Ovary (tissue), 9 donors: ENCODE data around the gene KLHL22. TPM values are rescaled to one million over a fixed set of nuclear protein-coding genes. Genes with fewer than 3 reads are reported as not detected.
A peak's percentile ranks its signal among the peaks of the same experiment; 100 is the strongest.
"Not testable (repeated sequence)": the region's sequence is repeated elsewhere in the genome, so short reads cannot be mapped to it uniquely, and the experiment has no call there.

ENCODE experiments used
- DNase-seq, 5 donors: peaks; one replicate each; pipeline ENCODE4 v3.0.0-alpha.2; 2019 to 2020
- H3K27ac ChIP-seq, 2 donors: fragments of 200-600 bp; one replicate each; pipeline versions ENCODE4 v1.5.1 to v1.8.0; 2019 to 2022
- H3K27me3 ChIP-seq: fragments of 200-600 bp; one replicate; pipeline ENCODE4 v1.8.0; 2022
- H3K36me3 ChIP-seq: fragments of 200-600 bp; sonication (generic); one replicate; pipeline ENCODE4 v1.5.1; 2019
- H3K4me1 ChIP-seq: one replicate; pipeline ENCODE4 v1.8.1; 2013; ENCODE audit warnings: mild to moderate bottlenecking, moderate library complexity; ENCODE audit not compliant: insufficient read depth
- H3K4me3 ChIP-seq: fragments of 200-600 bp; sonication (generic); one replicate; pipeline ENCODE4 v1.5.1; 2017
- H3K9me3 ChIP-seq, 2 donors: fragments of 200-600 bp in 1 of 2; sonication (generic) in 1 of 2; one replicate each; pipeline versions ENCODE4 v1.5.1 to v1.8.1; 2013 to 2019; ENCODE audit warnings: mild to moderate bottlenecking in 1 of 2, moderate library complexity in 1 of 2
- CTCF ChIP-seq, 3 donors: fragments of 450-650 bp in 2 of 3; fragments of 200-600 bp in 1 of 3; IDR thresholded peaks; one replicate each; pipeline versions ENCODE4 v1.5.1 to v1.8.0; 2016 to 2022; ENCODE audit warnings: antibody characterized with exemption in 3 of 3, mild to moderate bottlenecking in 1 of 3
- EP300 ChIP-seq: sonication (generic); formaldehyde crosslinking; IDR thresholded peaks from one replicate; pipeline ENCODE4 v1.6.1; 2017; ENCODE audit warnings: antibody characterized with exemption
- POLR2A ChIP-seq: fragments of 450-650 bp; IDR thresholded peaks from one replicate; pipeline ENCODE4 v1.6.1; 2017; ENCODE audit warnings: antibody characterized with exemption, mild to moderate bottlenecking, moderate library complexity
- WGBS, 3 donors: extraction: QIAGEN DNeasy Blood & Tissue Kit in 1 of 3; methylation state at CpG; one replicate each; pipeline versions ENCODE4 v1.1.5 to v1.1.7; 2013 to 2017; 5-methylcytosine and 5-hydroxymethylcytosine counted together
- intact Hi-C, 4 donors: fragments of 100-400 bp; cut with DNase I; formaldehyde crosslinking; loops; one replicate each; pipeline versions ENCODE4 v1.11.0 to v1.15.1; 2022 to 2023
- polyA plus RNA-seq, 2 donors: library from polyadenylated mRNA; stranded (reverse); fragments of 200-250 nt in 1 of 2; fragments of 350-450 nt in 1 of 2; fragmentation: Illumina TruSeq in 1 of 2; extraction: RNeasy Lipid Tissue Mini Kit (QIAGEN cat#74804) in 1 of 2; gene quantifications; one replicate each; pipeline ENCODE4 v1.2.3, GENCODE V29; 2013 to 2014
- total RNA-seq, 7 donors: library from RNA; depleted of rRNA in 2 of 7; stranded (reverse); fragments of >200 nt in 2 of 7; fragmentation: NEBNext Ultra II Directional in 3 of 7; extraction: Animal tissue kit (Norgen Biotek cat#: 25700) in 3 of 7; gene quantifications; one replicate each; pipeline versions ENCODE4 v1.1.0 to v1.2.4, GENCODE V29; 2016 to 2023
- donor health status: DM: no; HTN: no; CAD: no; lungs with moderate emphysema.
- donor health status: DM: no; HTN: no; CAD: no.
- donor health status: Bipolar disorder and iron deficiency.
- donor health status: DM: yes; HTN: yes; CAD: no.
- donor health status: DM: no; HTN: no; CAD: no.
- donor health status: DM: yes; HTN: yes; CAD: no.

The KLHL22 gene
- total and polyA plus RNA-seq, 9 donors: 24.6 to 42.9 (median 28.7) TPM

DNA sequence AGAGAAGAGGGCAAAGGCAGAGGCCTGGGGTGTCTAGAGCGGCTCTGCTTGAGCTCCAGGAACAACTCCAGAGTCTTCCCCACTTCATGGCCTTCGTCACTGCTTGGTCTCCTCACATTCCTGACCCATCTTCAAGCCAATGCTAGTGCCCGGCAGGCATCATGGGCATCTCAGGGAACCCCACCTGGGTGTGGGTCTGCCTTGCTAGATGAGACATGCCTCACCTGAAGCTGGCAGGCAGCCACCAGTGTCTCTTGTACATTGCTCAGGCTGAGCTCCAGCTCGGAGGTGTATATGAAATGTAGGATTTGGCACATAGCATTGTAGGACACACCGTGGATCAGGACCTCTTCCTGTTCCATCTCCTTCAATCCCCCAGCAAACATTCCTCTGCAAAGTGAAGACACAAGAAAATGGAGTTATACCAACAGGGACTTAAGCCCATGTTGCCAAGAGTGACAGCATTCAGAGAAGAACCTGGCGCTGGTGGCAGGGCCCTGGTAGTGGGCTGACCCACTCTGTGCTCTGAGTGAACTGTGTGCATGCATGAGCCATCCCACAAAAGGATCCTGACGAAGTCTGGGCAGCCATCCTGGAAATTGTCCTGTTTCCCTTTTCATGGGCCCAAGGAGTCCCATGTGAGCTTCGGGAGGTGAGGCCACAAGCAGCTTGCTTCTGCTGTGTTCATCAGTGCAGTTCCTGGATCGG, 24.3 kb downstream of the KLHL22 start:
- no peaks in the 10 kb centered on the region for H3K9me3 ChIP-seq
- no peak for DNase-seq
- no peak overlapping the region for H3K4me3 ChIP-seq
- no peak overlapping the region for H3K27ac ChIP-seq
- no peaks in the 10 kb centered on the region for H3K36me3 ChIP-seq
- TF ChIP-seq EP300 (no peak), POLR2A (no peak), CTCF (IDR thresholded peaks at IDR 0.05) (no peak)
- 90 to 94% (median 91%) methylated on average over 9 of the region's 9 CpGs for WGBS, 3 donors
- H3K4me1 ChIP-seq: peaks cover 6% of the 10 kb centered on the region
- no peaks in the 10 kb centered on the region for H3K27me3 ChIP-seq
- intact Hi-C loops: no loop called here

- intact Hi-C loops, H3K9me3 ChIP-seq, H3K4me1 ChIP-seq, DNase-seq, H3K27me3 ChIP-seq, H3K36me3 ChIP-seq, H3K4me3 ChIP-seq, H3K27ac ChIP-seq: not testable (repeated sequence)
- 95 to 98% (median 96%) methylated on average over 2 of the region's 2 CpGs for WGBS, 3 donors
These were observed 25.1 kb downstream of the KLHL22 start for GRCh38 chr22:20470525-20470924.

DNA sequence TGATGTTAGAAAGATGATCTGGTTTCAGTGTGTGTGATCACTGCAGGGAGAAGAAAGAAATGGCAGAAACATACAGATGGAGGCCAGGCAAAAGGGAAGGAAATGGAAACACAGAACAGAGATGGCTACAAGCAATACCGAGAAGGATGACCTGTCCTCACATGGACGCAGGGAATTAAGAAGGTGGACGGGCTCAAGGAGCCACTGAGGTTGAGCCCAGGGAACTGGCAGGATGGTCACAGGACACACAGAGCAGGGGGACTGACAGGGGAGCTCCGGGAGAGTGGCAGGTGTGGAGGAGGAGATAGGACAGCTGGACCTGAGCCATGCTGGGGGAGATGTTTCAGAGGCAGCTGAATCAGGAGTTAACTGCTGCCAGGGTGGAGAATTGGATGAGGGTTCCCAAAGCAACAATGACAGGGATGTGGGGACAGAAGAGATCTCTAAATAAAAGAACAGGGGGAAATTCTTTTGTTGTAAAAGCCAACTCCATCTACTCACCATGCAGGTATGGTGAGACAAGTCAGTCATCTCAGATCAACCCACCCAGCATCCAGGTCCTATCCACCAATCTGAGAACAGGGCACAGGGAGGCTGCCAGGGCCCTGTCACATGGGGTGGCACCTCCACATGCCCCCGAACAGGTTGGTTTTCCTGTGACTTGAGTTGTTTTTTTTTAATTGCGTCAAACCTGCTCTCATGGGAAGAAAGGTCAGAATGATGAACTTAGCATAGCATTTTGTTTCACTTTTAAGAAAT, 26.3 kb downstream of the KLHL22 start:
- no peaks in the 10 kb centered on the region for H3K9me3 ChIP-seq
- TF ChIP-seq EP300 (no peak), CTCF (IDR thresholded peaks at IDR 0.05) (no peak), POLR2A (no peak)
- H3K27me3 ChIP-seq: no peaks in the 10 kb centered on the region
- peaks cover 6% of the 10 kb centered on the region for H3K4me1 ChIP-seq
- no peaks in the 10 kb centered on the region for H3K36me3 ChIP-seq
- intact Hi-C loops: no loop called here
- 66 to 75% (median 69%) methylated on average over 6 of the region's 6 CpGs for WGBS, 3 donors
- no peak overlapping the region for H3K4me3 ChIP-seq
- H3K27ac ChIP-seq: no peak overlapping the region
- DNase-seq: no peak

- TF ChIP-seq EP300 (no peak), POLR2A (no peak), CTCF (IDR thresholded peaks at IDR 0.05) (no peak)
- Histone ChIP-seq H3K9me3 (no peaks in the 10 kb centered on the region), H3K27me3 (no peaks in the 10 kb centered on the region), H3K27ac (peak overlapping the region in 1 of 2 donors; percentile 10), H3K4me3 (no peak overlapping the region), H3K4me1 (peaks cover 6% of the 10 kb centered on the region), H3K36me3 (no peaks in the 10 kb centered on the region)
- intact Hi-C loops: no loop called here
- WGBS, 3 donors: 45 to 62% (median 54%) methylated on average over 3 of the region's 3 CpGs
- DNase-seq: no peak
These were observed 28.8 kb downstream of the KLHL22 start for GRCh38 chr22:20466659-20467379.
